K562 (cell line): ENCODE measurements around the gene METAP1. TPM values are rescaled to one million over a fixed set of nuclear protein-coding genes. Genes with fewer than 3 reads are reported as not detected.

Source experiments
- ATAC-seq: fragments of 200-7000 bp; cut with Tn5 transposase; 3 replicates; pipeline ENCODE4 v1.9.1; 2020; ENCODE audit warnings: moderate library complexity
- BruUV-seq: library from RNA; stranded (reverse); fragments of 400-500 nt; replicated peaks from 2 replicates; lab custom pipeline; 2021; lab: Mats Ljungman, UMichigan
- CTCF ChIA-PET: fragments of 300-600 bp; formaldehyde crosslinking; extraction: SDS; loops from one replicate; lab custom pipeline; 2021; ENCODE audit warnings: low intra/inter-chr PET ratio; lab: Yijun Ruan, JAX
- POLR2A ChIA-PET: fragments of 300-600, 350-650 bp; sonication (Branson Sonifier 250); formaldehyde crosslinking; extraction: SDS; loops from one replicate; lab custom pipeline; 2021; ENCODE audit warnings: antibody characterized with exemption, inconsistent platforms; lab: Yijun Ruan, JAX
- DNase-seq, 4 experiments: peaks; one replicate each; pipeline versions ENCODE4 v3.0.0 to v3.0.0-alpha.2; 2011 to 2018; ENCODE audit warnings: low spot score in 3 of 4, mixed read lengths in 3 of 4; ENCODE audit errors: extremely low read depth in 1 of 4
- FAIRE-seq: peaks from 2 replicates; lab custom pipeline; 2011; peaks lifted over from hg19 to GRCh38; lab: Jason Lieb, UNC
- H2AFZ ChIP-seq: 2 replicates; pipeline ENCODE4 v1.6.0; 2011; ENCODE audit warnings: low read depth, low read length, control low read depth, inconsistent platforms
- H3K27ac ChIP-seq: fragments of 200-600 bp; 3 replicates; pipeline ENCODE4 v1.8.0; 2011; ENCODE audit warnings: low read depth, mild to moderate bottlenecking, control low read depth, inconsistent platforms, low read length, moderate library complexity, mixed read lengths; ENCODE audit errors: extremely low read depth
- H3K27me3 ChIP-seq, 2 experiments: fragments of 300-600 bp in 1 of 2; 2 replicates in 1 of 2; 3 replicates in 1 of 2; pipeline versions ENCODE4 v1.6.0 to v1.8.0; 2011; ENCODE audit warnings: inconsistent platforms in 2 of 2, low read length in 2 of 2, mild to moderate bottlenecking in 1 of 2, mixed read lengths in 1 of 2, moderate library complexity in 1 of 2; ENCODE audit not compliant: control insufficient read depth in 2 of 2, insufficient read depth in 2 of 2
- H3K36me3 ChIP-seq: fragments of 300-600 bp; 3 replicates; pipeline ENCODE4 v1.8.0; 2011; ENCODE audit warnings: mild to moderate bottlenecking, low read length, inconsistent platforms; ENCODE audit not compliant: control insufficient read depth, insufficient read depth
- H3K4me1 ChIP-seq, 2 experiments: fragments of 200-600 bp in 1 of 2; replicated peaks in 1 of 2; 2 replicates in 1 of 2; 3 replicates in 1 of 2; pipeline versions ENCODE4 v1.5.1 to v1.8.0; 2011; ENCODE audit warnings: inconsistent platforms in 2 of 2, low read length in 2 of 2, mild to moderate bottlenecking in 1 of 2, mixed read lengths in 1 of 2, moderate library complexity in 1 of 2; ENCODE audit not compliant: control insufficient read depth in 2 of 2, insufficient read depth in 2 of 2
- H3K4me2 ChIP-seq: 2 replicates; pipeline ENCODE4 v1.6.1; 2011; ENCODE audit warnings: low read length, control low read depth, inconsistent platforms, mixed read lengths; ENCODE audit not compliant: insufficient read depth
- H3K4me3 ChIP-seq: fragments of 200-600 bp; sonication (generic), shearing (Covaris generic); 2 replicates; pipeline ENCODE4 v1.5.1; 2016; ENCODE audit warnings: control low read depth, inconsistent platforms
- H3K79me2 ChIP-seq: fragments of 200-600 bp; 3 replicates; pipeline ENCODE4 v1.8.0; 2011; ENCODE audit warnings: low read length, inconsistent platforms; ENCODE audit not compliant: control insufficient read depth, insufficient read depth
- H3K9ac ChIP-seq, 2 experiments: 2 replicates each; pipeline versions ENCODE4 v1.6.0 to v1.6.1; 2011; ENCODE audit warnings: low read depth in 2 of 2, low read length in 2 of 2, control low read depth in 1 of 2, inconsistent platforms in 1 of 2, mild to moderate bottlenecking in 1 of 2, mixed read lengths in 1 of 2; ENCODE audit not compliant: insufficient read depth in 1 of 2
- H3K9me1 ChIP-seq: one replicate; pipeline ENCODE4 v1.6.0; 2011; ENCODE audit warnings: inconsistent platforms, mild to moderate bottlenecking, low read length, moderate library complexity; ENCODE audit not compliant: control insufficient read depth, insufficient read depth
- H3K9me3 ChIP-seq: replicated peaks from 2 replicates; pipeline ENCODE4 v1.5.1; 2011; ENCODE audit warnings: low read depth, low read length, inconsistent platforms; ENCODE audit not compliant: control insufficient read depth, insufficient read depth
- H4K20me1 ChIP-seq: replicated peaks from 2 replicates; pipeline ENCODE4 v1.6.1; 2011; ENCODE audit warnings: low read length, inconsistent platforms, mixed read lengths; ENCODE audit not compliant: control insufficient read depth, insufficient read depth
- CHD1 ChIP-seq: fragments of 200-600 bp; sonication (generic); IDR thresholded peaks from one replicate; pipeline ENCODE4 v1.6.1; 2012; ENCODE audit warnings: mild to moderate bottlenecking, moderate library complexity, low read length, inconsistent platforms
- FOSL1 ChIP-seq: fragments of 200-800 bp; sonication (Bioruptor generic); conservative IDR thresholded peaks from 2 replicates; pipeline ENCODE4 v1.6.1; 2016; ENCODE audit warnings: missing genetic modification characterization, missing compliant biosample characterization
- GTF2E2 ChIP-seq: fragments of 200-800 bp; sonication (Bioruptor generic); IDR thresholded peaks from 2 replicates; pipeline ENCODE4 v1.6.1; 2016; ENCODE audit warnings: missing genetic modification characterization, missing compliant biosample characterization
- NCOA4 ChIP-seq: fragments of 450-650 bp; IDR thresholded peaks from 2 replicates; pipeline ENCODE4 v1.6.1; 2018; ENCODE audit warnings: mild to moderate bottlenecking; ENCODE audit not compliant: partially characterized antibody
- RBFOX2 ChIP-seq: fragments of 200-400 bp; formaldehyde crosslinking; IDR thresholded peaks from 2 replicates; pipeline ENCODE4 v1.6.1; 2017; ENCODE audit warnings: low read depth, mild to moderate bottlenecking, low read length, moderate library complexity
- ZNF184 ChIP-seq: sonication (generic); formaldehyde crosslinking; IDR thresholded peaks from 2 replicates; pipeline ENCODE4 v1.5.0; 2020; ENCODE audit warnings: missing genetic modification reagents
- ZNF445 ChIP-seq: fragments of 250-450 bp; sonication (Bioruptor Pico); IDR thresholded peaks from 2 replicates; pipeline ENCODE4 v1.4.0; 2020; ENCODE audit warnings: low read depth, mild to moderate bottlenecking, moderate library complexity
- WGBS: fragments of 100-300 bp; shearing (Covaris generic); methylation state at CpG from one replicate; pipeline ENCODE4 v1.1.6; 2016; ENCODE audit warnings: low coverage, mixed read lengths; ENCODE audit not compliant: insufficient coverage; ENCODE audit errors: missing lambda C conversion rate; 5-methylcytosine and 5-hydroxymethylcytosine counted together
- in situ Hi-C: fragments of 300-500 bp; cut with MboI; formaldehyde crosslinking; loops from 4 replicates; pipeline ENCODE4 v1.15.0; 2018; ENCODE audit warnings: inconsistent platforms, mixed read lengths
- intact Hi-C: fragments of 100-400 bp; cut with micrococcal nuclease; formaldehyde crosslinking; loops from 2 replicates; pipeline ENCODE4 v1.14.2; 2022
- polyA plus RNA-seq, 8 experiments: library from polyadenylated mRNA; depleted of rRNA in 4 of 8; stranded (reverse) in 5 of 8; unstranded in 3 of 8; fragments of >200 nt; fragmentation: Nextera tagmentation in 2 of 8; fragmentation: Illumina TruSeq in 1 of 8; extraction: Ambion mirVana in 2 of 8; extraction: Trizol in 1 of 8; gene quantifications; 2 replicates each; pipeline versions ENCODE4 v1.2.1 to v1.2.3, GENCODE V29; 2011 to 2014; ENCODE audit warnings: inconsistent platforms in 1 of 8, missing spikeins in 1 of 8
- total RNA-seq, 7 experiments: library from RNA; depleted of rRNA in 6 of 7; stranded (reverse); fragments of >200 nt in 6 of 7; fragmentation: Illumina TruSeq in 2 of 7; extraction: Trizol in 2 of 7; gene quantifications; 2 replicates each; pipeline versions ENCODE4 v1.2.1 to v1.2.3, GENCODE V29; 2011 to 2021; ENCODE audit warnings: low replicate concordance in 1 of 7

The METAP1 gene
- total and polyA plus RNA-seq, 9 of the 15 experiments (the other 6 are each of a cell fraction or from before 2014, with no cell fraction given) = 31.4 to 77.6 (median 59.5) TPM

DNA sequence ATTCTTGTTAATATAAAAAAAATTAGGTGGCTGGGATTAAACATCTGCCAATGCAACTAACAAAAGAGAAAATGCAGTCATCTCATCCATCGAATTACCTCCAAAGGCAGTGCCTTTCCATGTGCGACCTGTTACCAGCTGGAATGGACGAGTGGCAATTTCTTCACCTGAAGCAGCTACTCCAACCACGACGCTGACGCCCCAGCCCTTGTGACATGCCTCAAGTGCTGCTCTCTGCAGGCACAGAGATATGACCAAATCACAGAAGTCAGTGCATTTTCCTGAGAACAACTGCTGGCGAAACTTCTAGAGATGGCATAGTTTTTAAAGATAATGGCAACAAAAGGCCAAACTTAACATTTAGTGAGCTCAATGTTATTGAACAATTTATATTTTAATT lies 79.3 kb downstream of the METAP1 start (continued):
- no peak for TF ChIP-seq NCOA4

DNA sequence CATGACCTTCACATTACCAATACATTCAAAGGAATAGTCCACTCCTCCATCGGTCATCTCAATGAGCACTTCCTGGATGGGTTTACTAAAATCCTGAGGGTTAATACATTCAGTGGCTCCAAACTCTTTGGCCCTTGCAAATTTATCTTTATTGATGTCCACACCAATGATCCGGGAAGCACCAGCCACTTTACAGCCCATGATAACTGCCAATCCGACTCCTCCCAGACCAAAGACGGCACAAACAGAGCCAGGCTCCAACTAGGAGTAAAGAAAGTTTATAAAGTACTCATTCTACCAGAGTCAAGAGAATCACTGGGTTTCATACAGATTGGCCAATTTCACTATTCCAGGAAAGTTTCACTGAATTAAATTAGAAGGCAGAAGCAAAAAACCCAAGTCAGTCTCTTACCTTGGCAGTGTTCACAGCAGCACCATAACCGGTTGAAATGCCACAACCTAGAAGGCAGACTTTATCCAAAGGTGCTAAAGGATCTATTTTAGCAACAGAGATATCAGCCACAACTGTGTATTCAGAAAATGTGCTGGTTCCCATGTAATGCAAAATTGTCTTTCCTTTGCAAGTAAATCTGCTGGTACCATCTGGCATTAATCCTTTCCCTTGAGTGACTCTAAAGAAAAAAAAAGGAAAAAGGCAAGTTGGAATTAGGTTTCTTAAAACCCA lies 80.9 kb downstream of the METAP1 start:
- CTCF ChIA-PET = no interaction called here
- no peaks in the 10 kb centered on the region for H4K20me1 ChIP-seq
- WGBS = 97% methylated on average over 5 of the region's 5 CpGs
- H3K79me2 ChIP-seq = peaks cover 3% of the 10 kb centered on the region; the same call in 1 of the 3 replicates
- no peak overlapping the region for H3K4me2 ChIP-seq
- TF ChIP-seq CHD1 (no peak), RBFOX2 (no peak), ZNF445 (CRISPR knock-in tag) (no peak), FOSL1 (tag) (no peak), ZNF184 (CRISPR knock-in tag) (no peak), GTF2E2 (tag) (no peak)
- H3K4me1 ChIP-seq = no peaks in the 10 kb centered on the region
- DNase-seq (no peak), FAIRE-seq (no peak), ATAC-seq (no peak)
- POLR2A ChIA-PET = no interaction called here
- H3K36me3 ChIP-seq = peaks cover 97% of the 10 kb centered on the region
- intact Hi-C loops (no loop called here), in situ Hi-C loops (no loop called here)
- H3K9me3 ChIP-seq = no peaks in the 10 kb centered on the region
- no peak overlapping the region for H3K27ac ChIP-seq
- BruUV-seq = no TSS peak
- no peaks in the 10 kb centered on the region for H3K9me1 ChIP-seq
- H3K9ac ChIP-seq = no peak overlapping the region
- H3K27me3 ChIP-seq = no peaks in the 10 kb centered on the region
- no peak overlapping the region for H3K4me3 ChIP-seq
- H2AFZ ChIP-seq = no peak overlapping the region
